GM23338 (cell line): Measurements from ENCODE around the gene IGSF8. TPM values are rescaled to one million over a fixed set of nuclear protein-coding genes. Genes with fewer than 3 reads are reported as not detected.

Source experiments
- ATAC-seq: fragments of 200-7000 bp; cut with Tn5 transposase; 3 replicates; pipeline ENCODE4 v1.9.1; 2020
- DNase-seq: peaks from one replicate; pipeline ENCODE4 v3.0.0-alpha.2; 2015; ENCODE audit warnings: low spot score
- H2AFZ ChIP-seq: fragments of 200-600 bp; sonication (generic); 2 replicates; pipeline ENCODE4 v1.8.0; 2016; ENCODE audit warnings: antibody characterized with exemption, mild to moderate bottlenecking, moderate library complexity
- H3F3A ChIP-seq: fragments of 200-600 bp; sonication (generic); replicated peaks from 2 replicates; pipeline ENCODE4 v1.8.0; 2017; ENCODE audit warnings: antibody characterized with exemption, mixed run types, low read depth
- H3K27ac ChIP-seq: fragments of 200-600 bp; sonication (generic); 2 replicates; pipeline ENCODE4 v1.6.1; 2016; ENCODE audit warnings: low read depth
- H3K27me3 ChIP-seq: fragments of 200-600 bp; sonication (generic); 2 replicates; pipeline ENCODE4 v1.8.0; 2016; ENCODE audit warnings: mild to moderate bottlenecking, mixed run types, moderate library complexity; ENCODE audit not compliant: insufficient read depth
- H3K36me3 ChIP-seq: fragments of 200-600 bp; sonication (generic); 2 replicates; pipeline ENCODE4 v1.8.0; 2016; ENCODE audit warnings: mild to moderate bottlenecking; ENCODE audit not compliant: insufficient read depth
- H3K4me1 ChIP-seq: fragments of 200-600 bp; sonication (generic); 2 replicates; pipeline ENCODE4 v1.8.0; 2016; ENCODE audit warnings: mild to moderate bottlenecking, moderate library complexity; ENCODE audit not compliant: insufficient read depth
- H3K4me2 ChIP-seq: fragments of 200-600 bp; sonication (generic); 2 replicates; pipeline ENCODE4 v1.7.1; 2017; ENCODE audit warnings: mixed run types
- H3K4me3 ChIP-seq: fragments of 200-600 bp; sonication (generic); 2 replicates; pipeline ENCODE4 v1.6.1; 2016; ENCODE audit warnings: mixed run types
- H3K79me2 ChIP-seq: fragments of 200-600 bp; sonication (generic); replicated peaks from 2 replicates; pipeline ENCODE4 v1.8.0; 2017; ENCODE audit warnings: mild to moderate bottlenecking; ENCODE audit not compliant: insufficient read depth
- H3K9me2 ChIP-seq: fragments of 200-600 bp; sonication (generic); 2 replicates; pipeline ENCODE4 v1.8.0; 2017; ENCODE audit not compliant: insufficient read depth
- H4K20me1 ChIP-seq: fragments of 200-600 bp; sonication (generic); replicated peaks from 2 replicates; pipeline ENCODE4 v1.8.0; 2017; ENCODE audit warnings: mild to moderate bottlenecking; ENCODE audit not compliant: insufficient read depth
- H3K27ac Mint-ChIP-seq: 2 replicates; pipeline ENCODE4 v1.8.0; 2020; ENCODE audit warnings: inconsistent platforms, mild to moderate bottlenecking, moderate library complexity, mixed read lengths
- H3K27me3 Mint-ChIP-seq: 3 replicates; pipeline ENCODE4 v1.8.0; 2022; ENCODE audit warnings: low read depth, mild to moderate bottlenecking, moderate library complexity, mixed read lengths, inconsistent platforms; ENCODE audit not compliant: insufficient read depth, poor library complexity
- H3K36me3 Mint-ChIP-seq: 3 replicates; pipeline ENCODE4 v1.8.0; 2021; ENCODE audit warnings: low read depth, mild to moderate bottlenecking, inconsistent platforms, moderate library complexity, mixed read lengths
- H3K4me1 Mint-ChIP-seq: 3 replicates; pipeline ENCODE4 v1.8.0; 2020; ENCODE audit warnings: mild to moderate bottlenecking, inconsistent platforms, mixed read lengths
- H3K4me3 Mint-ChIP-seq: 3 replicates; pipeline ENCODE4 v1.8.0; 2021; ENCODE audit warnings: moderate library complexity, mild to moderate bottlenecking, inconsistent platforms, mixed read lengths
- H3K9me3 Mint-ChIP-seq: 3 replicates; pipeline ENCODE4 v1.8.0; 2020; ENCODE audit warnings: moderate library complexity, mild to moderate bottlenecking, inconsistent platforms, mixed read lengths
- CREB1 ChIP-seq: fragments of 250-450 bp; sonication (Bioruptor Pico); IDR thresholded peaks from 2 replicates; pipeline ENCODE4 v1.5.0; 2020; ENCODE audit warnings: low read depth, mild to moderate bottlenecking, moderate library complexity
- EZH2phosphoT487 ChIP-seq: fragments of 200-600 bp; sonication (generic); IDR thresholded peaks from one replicate; pipeline ENCODE4 v1.8.1; 2018; ENCODE audit warnings: antibody characterized with exemption; ENCODE audit not compliant: unreplicated experiment
- JUNB ChIP-seq: IDR thresholded peaks from one replicate; pipeline ENCODE4 v1.6.1; 2016; ENCODE audit warnings: antibody characterized with exemption; ENCODE audit not compliant: unreplicated experiment
- NANOG ChIP-seq: IDR thresholded peaks from 2 replicates; pipeline ENCODE4 v1.6.1; 2016; ENCODE audit warnings: antibody characterized with exemption, borderline replicate concordance
- STAT1 ChIP-seq: IDR thresholded peaks from one replicate; pipeline ENCODE4 v1.6.1; 2016; ENCODE audit warnings: antibody characterized with exemption; ENCODE audit not compliant: unreplicated experiment
- ZNF331 ChIP-seq: fragments of 250-450 bp; sonication (Bioruptor Pico); IDR thresholded peaks from 2 replicates; pipeline ENCODE4 v1.5.0; 2020; ENCODE audit warnings: low read depth, mild to moderate bottlenecking, moderate library complexity
- polyA plus RNA-seq: library from polyadenylated mRNA; unstranded; fragments of >200 nt; fragmentation: Nextera tagmentation; extraction: Ambion mirVana; gene quantifications from 2 replicates; pipeline ENCODE4 v1.2.1, GENCODE V29; 2016
- total RNA-seq: library from RNA; depleted of rRNA; stranded (reverse); fragments of >200 nt; shearing (Covaris generic); gene quantifications from 2 replicates; pipeline ENCODE4 v1.2.3, GENCODE V29; 2014
- TF ChIP-seq, protein P1 (sequence below): fragments of 250-450 bp; sonication (Bioruptor Pico); IDR thresholded peaks from 2 replicates; pipeline ENCODE4 v1.5.0; 2020; ENCODE audit warnings: mild to moderate bottlenecking, moderate library complexity
- TF ChIP-seq, protein P2 (sequence below): IDR thresholded peaks from 2 replicates; pipeline ENCODE4 v1.6.1; 2016; ENCODE audit warnings: antibody characterized with exemption
- TF ChIP-seq, protein P3 (sequence below), 2 experiments: fragments of 200-600 bp in 1 of 2; sonication (generic) in 1 of 2; conservative IDR thresholded peaks; 2 replicates each; pipeline versions ENCODE4 v1.5.1 to v1.6.1; 2016 to 2017; ENCODE audit warnings: antibody characterized with exemption in 2 of 2, low read depth in 2 of 2, mild to moderate bottlenecking in 2 of 2, moderate library complexity in 1 of 2
- TF ChIP-seq, protein P4 (sequence below): IDR thresholded peaks from one replicate; pipeline ENCODE4 v1.6.1; 2018; ENCODE audit warnings: antibody characterized with exemption; ENCODE audit not compliant: unreplicated experiment

Gene IGSF8
- total and polyA plus RNA-seq, 2 experiments from 2014 or later, result 38.4 to 120 TPM

DNA sequence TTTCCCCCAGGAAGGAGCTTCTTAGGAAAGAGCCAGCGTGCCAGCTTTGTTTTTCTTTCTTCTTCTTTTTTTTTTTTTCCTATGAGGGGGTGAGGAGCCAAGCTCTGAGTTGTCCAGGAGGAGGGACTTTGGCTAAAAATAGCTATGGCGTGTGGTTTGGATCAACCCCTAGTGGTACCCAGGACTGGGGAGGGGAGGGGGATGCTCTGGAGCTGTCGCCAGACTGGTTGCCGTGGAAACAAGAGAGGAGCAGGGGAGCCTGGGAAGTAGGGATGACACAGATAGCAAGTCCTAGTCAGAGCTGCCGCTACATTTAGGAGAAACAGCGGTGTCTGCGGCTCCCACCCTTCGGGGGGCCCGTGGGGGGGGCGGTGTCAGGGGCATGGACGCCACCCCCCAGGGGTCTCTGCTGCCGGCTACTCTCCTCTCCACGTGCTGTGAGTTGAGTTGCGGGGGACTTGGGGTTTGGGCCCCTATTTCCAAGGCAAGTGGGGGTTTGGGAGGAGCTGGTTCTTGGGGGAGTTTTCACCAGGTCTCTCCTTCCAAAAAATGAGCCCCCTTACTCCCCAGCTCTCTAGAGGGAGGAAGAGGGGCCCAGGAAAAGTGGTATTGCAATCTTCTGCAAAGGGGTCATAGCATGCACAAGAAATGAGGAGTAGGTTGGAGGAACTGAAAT is 17.0 kb downstream of the IGSF8 start, which contains the start of gene KCNJ9 (continued):
- TF ChIP-seq, protein P1, sequence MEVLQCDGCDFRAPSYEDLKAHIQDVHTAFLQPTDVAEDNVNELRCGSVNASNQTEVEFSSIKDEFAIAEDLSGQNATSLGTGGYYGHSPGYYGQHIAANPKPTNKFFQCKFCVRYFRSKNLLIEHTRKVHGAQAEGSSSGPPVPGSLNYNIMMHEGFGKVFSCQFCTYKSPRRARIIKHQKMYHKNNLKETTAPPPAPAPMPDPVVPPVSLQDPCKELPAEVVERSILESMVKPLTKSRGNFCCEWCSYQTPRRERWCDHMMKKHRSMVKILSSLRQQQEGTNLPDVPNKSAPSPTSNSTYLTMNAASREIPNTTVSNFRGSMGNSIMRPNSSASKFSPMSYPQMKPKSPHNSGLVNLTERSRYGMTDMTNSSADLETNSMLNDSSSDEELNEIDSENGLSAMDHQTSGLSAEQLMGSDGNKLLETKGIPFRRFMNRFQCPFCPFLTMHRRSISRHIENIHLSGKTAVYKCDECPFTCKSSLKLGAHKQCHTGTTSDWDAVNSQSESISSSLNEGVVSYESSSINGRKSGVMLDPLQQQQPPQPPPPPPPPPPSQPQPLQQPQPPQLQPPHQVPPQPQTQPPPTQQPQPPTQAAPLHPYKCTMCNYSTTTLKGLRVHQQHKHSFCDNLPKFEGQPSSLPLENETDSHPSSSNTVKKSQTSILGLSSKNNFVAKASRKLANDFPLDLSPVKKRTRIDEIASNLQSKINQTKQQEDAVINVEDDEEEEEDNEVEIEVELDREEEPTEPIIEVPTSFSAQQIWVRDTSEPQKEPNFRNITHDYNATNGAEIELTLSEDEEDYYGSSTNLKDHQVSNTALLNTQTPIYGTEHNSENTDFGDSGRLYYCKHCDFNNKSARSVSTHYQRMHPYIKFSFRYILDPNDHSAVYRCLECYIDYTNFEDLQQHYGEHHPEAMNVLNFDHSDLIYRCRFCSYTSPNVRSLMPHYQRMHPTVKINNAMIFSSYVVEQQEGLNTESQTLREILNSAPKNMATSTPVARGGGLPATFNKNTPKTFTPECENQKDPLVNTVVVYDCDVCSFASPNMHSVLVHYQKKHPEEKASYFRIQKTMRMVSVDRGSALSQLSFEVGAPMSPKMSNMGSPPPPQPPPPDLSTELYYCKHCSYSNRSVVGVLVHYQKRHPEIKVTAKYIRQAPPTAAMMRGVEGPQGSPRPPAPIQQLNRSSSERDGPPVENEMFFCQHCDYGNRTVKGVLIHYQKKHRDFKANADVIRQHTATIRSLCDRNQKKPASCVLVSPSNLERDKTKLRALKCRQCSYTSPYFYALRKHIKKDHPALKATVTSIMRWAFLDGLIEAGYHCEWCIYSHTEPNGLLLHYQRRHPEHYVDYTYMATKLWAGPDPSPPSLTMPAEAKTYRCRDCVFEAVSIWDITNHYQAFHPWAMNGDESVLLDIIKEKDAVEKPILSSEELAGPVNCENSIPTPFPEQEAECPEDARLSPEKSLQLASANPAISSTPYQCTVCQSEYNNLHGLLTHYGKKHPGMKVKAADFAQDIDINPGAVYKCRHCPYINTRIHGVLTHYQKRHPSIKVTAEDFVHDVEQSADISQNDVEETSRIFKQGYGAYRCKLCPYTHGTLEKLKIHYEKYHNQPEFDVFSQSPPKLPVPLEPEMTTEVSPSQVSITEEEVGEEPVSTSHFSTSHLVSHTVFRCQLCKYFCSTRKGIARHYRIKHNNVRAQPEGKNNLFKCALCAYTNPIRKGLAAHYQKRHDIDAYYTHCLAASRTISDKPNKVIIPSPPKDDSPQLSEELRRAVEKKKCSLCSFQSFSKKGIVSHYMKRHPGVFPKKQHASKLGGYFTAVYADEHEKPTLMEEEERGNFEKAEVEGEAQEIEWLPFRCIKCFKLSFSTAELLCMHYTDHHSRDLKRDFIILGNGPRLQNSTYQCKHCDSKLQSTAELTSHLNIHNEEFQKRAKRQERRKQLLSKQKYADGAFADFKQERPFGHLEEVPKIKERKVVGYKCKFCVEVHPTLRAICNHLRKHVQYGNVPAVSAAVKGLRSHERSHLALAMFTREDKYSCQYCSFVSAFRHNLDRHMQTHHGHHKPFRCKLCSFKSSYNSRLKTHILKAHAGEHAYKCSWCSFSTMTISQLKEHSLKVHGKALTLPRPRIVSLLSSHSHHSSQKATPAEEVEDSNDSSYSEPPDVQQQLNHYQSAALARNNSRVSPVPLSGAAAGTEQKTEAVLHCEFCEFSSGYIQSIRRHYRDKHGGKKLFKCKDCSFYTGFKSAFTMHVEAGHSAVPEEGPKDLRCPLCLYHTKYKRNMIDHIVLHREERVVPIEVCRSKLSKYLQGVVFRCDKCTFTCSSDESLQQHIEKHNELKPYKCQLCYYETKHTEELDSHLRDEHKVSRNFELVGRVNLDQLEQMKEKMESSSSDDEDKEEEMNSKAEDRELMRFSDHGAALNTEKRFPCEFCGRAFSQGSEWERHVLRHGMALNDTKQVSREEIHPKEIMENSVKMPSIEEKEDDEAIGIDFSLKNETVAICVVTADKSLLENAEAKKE, result no peak
- TF ChIP-seq EZH2phosphoT487, result no peak
- TF ChIP-seq, protein P2, sequence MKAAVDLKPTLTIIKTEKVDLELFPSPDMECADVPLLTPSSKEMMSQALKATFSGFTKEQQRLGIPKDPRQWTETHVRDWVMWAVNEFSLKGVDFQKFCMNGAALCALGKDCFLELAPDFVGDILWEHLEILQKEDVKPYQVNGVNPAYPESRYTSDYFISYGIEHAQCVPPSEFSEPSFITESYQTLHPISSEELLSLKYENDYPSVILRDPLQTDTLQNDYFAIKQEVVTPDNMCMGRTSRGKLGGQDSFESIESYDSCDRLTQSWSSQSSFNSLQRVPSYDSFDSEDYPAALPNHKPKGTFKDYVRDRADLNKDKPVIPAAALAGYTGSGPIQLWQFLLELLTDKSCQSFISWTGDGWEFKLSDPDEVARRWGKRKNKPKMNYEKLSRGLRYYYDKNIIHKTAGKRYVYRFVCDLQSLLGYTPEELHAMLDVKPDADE, result no peak

DNA sequence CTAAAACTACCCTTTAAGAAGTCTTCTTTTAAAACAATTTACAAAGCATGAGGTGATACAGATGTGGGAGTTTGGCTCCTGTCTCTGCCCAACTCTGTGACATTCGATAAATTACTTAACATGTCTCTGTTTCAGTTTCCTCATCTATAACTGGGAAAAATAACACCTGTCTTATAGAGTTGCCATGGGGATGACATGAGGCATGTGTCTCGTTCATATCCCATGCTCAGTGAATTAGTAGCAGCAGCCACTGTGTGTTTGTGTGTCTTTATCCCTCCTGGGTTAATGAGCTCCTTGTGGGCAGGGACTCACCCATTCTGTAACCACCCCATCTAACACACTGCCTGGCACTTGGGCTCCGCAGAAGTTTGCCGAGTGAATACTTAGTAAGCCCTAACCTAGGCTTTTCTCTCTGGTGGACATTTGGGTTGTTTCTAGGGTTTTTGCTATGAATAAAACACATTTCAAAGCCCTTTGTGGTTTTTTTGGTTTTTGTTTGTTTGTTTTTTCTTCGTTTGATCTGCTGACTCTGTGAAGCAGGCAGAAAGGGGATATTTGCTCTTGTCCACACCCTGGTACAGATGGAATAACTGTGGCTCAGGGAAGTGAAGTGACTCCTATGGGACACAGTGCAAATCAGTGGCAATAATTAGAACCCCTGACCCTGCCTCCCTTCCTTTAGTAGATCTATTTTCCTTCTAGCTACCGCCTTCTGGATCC is 17.9 kb downstream of the IGSF8 start:
- Mint-ChIP-seq H3K27me3 (peaks cover 34% of the 10 kb centered on the region), H3K4me1 (peaks cover 10% of the 10 kb centered on the region; the same call in 2 of the 3 replicates), H3K36me3 (peaks cover 12% of the 10 kb centered on the region; the same call in 2 of the 3 replicates), H3K9me3 (no peaks in the 10 kb centered on the region; the same call in 2 of the 3 replicates), H3K27ac (no peak overlapping the region), H3K4me3 (no peak overlapping the region)
- no peak for ATAC-seq
- DNase-seq, result no peak
- H3K27me3 ChIP-seq, result peaks cover 62% of the 10 kb centered on the region
- no peaks in the 10 kb centered on the region for H4K20me1 ChIP-seq
- no peaks in the 10 kb centered on the region for H3K79me2 ChIP-seq
- H3F3A ChIP-seq, result peaks cover 7% of the 10 kb centered on the region
- no peak overlapping the region for H3K27ac ChIP-seq
- H2AFZ ChIP-seq, result no peak overlapping the region
- no peaks in the 10 kb centered on the region for H3K4me1 ChIP-seq
- H3K36me3 ChIP-seq, result no peaks in the 10 kb centered on the region
- H3K4me3 ChIP-seq, result no peak overlapping the region
- H3K9me2 ChIP-seq, result no peaks in the 10 kb centered on the region
- no peak overlapping the region for H3K4me2 ChIP-seq
- TF ChIP-seq NANOG (no peak), CREB1 (CRISPR knock-in tag) (no peak), JUNB (no peak), STAT1 (no peak), ZNF331 (CRISPR knock-in tag) (no peak)
- TF ChIP-seq, protein P3, sequence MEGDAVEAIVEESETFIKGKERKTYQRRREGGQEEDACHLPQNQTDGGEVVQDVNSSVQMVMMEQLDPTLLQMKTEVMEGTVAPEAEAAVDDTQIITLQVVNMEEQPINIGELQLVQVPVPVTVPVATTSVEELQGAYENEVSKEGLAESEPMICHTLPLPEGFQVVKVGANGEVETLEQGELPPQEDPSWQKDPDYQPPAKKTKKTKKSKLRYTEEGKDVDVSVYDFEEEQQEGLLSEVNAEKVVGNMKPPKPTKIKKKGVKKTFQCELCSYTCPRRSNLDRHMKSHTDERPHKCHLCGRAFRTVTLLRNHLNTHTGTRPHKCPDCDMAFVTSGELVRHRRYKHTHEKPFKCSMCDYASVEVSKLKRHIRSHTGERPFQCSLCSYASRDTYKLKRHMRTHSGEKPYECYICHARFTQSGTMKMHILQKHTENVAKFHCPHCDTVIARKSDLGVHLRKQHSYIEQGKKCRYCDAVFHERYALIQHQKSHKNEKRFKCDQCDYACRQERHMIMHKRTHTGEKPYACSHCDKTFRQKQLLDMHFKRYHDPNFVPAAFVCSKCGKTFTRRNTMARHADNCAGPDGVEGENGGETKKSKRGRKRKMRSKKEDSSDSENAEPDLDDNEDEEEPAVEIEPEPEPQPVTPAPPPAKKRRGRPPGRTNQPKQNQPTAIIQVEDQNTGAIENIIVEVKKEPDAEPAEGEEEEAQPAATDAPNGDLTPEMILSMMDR (conservative IDR thresholded peaks at IDR 0.05; ENCODE audit: low read depth in 2 of 2), result no peak
- TF ChIP-seq, protein P4, sequence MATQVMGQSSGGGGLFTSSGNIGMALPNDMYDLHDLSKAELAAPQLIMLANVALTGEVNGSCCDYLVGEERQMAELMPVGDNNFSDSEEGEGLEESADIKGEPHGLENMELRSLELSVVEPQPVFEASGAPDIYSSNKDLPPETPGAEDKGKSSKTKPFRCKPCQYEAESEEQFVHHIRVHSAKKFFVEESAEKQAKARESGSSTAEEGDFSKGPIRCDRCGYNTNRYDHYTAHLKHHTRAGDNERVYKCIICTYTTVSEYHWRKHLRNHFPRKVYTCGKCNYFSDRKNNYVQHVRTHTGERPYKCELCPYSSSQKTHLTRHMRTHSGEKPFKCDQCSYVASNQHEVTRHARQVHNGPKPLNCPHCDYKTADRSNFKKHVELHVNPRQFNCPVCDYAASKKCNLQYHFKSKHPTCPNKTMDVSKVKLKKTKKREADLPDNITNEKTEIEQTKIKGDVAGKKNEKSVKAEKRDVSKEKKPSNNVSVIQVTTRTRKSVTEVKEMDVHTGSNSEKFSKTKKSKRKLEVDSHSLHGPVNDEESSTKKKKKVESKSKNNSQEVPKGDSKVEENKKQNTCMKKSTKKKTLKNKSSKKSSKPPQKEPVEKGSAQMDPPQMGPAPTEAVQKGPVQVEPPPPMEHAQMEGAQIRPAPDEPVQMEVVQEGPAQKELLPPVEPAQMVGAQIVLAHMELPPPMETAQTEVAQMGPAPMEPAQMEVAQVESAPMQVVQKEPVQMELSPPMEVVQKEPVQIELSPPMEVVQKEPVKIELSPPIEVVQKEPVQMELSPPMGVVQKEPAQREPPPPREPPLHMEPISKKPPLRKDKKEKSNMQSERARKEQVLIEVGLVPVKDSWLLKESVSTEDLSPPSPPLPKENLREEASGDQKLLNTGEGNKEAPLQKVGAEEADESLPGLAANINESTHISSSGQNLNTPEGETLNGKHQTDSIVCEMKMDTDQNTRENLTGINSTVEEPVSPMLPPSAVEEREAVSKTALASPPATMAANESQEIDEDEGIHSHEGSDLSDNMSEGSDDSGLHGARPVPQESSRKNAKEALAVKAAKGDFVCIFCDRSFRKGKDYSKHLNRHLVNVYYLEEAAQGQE, result no peak
